ENCODE results near the gene BEGAIN.

The BEGAIN gene

DNA sequence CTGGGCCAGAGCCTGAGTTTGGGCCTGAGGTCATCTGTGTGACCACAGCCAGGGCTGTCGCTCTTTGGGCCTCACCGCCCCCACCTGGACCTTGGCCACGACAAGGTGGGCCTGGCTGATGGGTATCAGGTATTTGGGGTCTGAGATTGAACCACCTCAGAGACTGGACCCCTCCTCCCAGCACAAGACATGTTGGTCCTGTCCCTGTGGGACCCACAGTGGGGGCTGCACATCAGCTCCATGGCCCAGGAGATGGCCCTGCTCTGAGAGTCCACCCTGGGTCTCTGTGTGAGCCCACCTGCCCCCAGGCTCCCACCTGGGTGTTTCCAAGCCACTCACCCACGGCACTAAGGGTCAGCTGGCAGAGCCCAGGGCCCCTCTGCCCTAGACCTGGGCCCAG, 20.6 kb downstream of the BEGAIN start:
- DNase-seq = no peak

- DNase-seq = no peak
Observed at GRCh38 chr14:100566119-100566518, 21.1 kb downstream of the BEGAIN start.

DNA sequence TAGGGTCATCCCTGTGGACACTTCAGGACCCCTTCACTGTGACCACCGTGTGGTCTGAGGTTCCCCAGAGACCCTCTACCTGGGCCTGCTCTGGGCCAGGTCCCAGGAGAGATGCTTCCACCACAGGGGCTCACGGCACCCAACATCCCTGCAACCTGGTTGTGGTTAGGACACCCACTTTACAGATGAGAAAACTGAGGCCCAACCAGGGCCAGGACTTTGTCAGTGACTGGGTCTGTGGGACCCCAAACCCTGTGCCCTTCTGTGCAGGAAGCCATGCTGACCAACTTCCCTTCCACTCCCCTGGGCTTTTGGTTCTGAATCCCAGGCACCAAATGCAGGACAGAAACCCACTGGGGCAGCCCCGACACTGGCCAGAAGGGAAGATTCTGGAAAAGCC, 21.6 kb downstream of the BEGAIN start:
- DNase-seq = no peak

DNA sequence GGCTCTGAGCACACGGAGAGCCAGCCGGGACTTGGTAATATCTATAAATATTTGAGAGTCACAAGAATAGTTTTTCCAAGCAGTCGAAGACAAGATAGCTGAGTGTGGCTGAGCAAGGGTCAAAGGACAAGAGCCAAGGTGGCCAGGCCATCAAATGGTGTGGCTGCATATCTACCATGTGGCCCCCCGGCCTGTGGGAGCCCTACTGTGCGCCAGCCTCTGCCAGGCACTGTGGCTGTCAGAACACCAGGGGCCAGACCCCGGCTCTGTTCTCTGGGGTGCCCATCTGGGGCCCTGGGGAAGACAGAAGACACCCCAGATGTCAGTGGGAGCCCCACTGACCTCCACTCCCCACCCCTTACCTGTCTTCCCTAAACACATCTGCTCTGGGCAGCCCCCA, 22.7 kb downstream of the BEGAIN start:
- DNase-seq = no peak

GRCh38 chr14:100562751-100563150, 24.5 kb downstream of the BEGAIN start:
- no peak for DNase-seq

DNA sequence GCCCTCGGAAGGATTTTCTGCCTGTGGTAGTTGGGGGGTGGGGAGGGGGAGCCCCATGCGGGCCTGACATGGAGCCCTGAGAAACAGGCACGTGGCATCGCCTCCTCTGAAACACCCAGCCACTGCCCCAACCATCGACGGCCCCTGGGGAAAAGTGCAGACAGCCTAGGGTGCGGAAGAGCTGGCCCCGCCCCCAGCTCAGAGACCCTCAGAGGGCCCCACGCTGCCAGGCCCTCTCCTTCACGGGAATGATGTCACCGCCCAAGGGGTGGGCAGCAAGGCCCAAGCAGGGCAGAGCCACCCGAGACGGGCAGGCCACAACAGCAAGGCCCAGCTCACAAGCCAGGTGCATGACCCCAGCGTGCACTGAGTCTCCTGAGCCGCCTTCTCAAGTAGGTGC, 26.2 kb downstream of the BEGAIN start:
- no peak for DNase-seq

DNA sequence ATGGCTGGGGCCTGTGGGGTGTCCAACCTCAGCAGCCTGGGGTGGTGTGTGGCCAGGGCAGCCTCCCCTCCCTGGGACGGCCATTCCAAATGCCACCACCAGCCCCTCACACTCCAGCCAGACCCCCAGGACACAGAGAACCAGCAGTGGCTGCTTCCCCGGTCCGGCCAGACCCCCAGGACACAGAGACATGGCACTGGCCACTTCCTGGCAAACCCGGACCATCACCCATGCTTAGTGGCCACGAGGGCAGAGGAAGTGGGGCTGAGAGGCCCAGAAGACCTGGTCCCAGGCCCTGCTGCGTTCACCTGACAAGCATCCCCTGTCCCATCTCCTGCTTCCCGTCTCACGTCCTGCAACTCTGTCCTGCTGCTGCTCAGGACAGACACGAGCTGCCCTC, 26.7 kb downstream of the BEGAIN start:
- no peak for DNase-seq

DNA sequence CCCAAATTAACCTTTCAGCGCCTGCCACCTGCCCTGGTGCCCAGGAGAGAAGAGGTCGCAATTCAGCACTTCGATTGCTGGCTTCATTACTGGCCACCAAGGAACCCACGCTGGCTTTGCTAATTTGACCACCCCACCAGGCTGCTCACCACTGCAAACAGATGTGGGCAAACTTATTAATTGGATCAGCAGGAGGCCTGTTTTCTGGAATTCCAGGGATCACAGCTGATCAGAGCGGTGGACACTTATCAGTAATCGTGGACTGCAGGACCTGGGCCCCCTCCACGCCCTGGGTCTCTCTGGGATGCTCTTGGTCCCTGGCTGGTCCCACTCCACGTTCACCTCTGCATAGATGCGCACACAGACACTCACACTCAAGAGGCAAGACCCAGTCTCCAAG, 27.8 kb downstream of the BEGAIN start:
- DNase-seq = no peak

- no peak for DNase-seq
Observed at GRCh38 chr14:100558966-100559365, 28.3 kb downstream of the BEGAIN start.

DNA sequence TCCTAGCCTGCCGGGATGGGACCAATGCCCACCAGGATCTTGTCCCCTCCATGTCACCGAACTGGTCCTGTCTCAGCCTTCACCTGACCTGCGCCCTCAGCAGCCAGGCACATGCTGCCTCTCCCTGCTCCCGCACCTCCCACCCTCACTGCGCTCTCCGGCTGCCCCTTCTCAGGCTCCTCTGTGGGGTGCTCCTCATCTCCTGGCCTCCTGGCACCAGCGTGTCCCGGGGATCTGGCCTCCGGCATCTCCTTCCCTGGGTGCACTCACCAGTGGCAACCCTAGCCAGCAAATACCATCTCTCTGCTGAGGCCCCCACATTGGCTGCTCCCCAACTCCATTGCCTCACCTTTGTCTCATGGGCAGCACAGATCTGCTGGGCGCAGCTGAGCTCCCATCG, 29.0 kb downstream of the BEGAIN start:
- no peak for DNase-seq

- peak; percentile 55 for DNase-seq
Observed at GRCh38 chr14:100557658-100558057, 29.6 kb downstream of the BEGAIN start.

DNA sequence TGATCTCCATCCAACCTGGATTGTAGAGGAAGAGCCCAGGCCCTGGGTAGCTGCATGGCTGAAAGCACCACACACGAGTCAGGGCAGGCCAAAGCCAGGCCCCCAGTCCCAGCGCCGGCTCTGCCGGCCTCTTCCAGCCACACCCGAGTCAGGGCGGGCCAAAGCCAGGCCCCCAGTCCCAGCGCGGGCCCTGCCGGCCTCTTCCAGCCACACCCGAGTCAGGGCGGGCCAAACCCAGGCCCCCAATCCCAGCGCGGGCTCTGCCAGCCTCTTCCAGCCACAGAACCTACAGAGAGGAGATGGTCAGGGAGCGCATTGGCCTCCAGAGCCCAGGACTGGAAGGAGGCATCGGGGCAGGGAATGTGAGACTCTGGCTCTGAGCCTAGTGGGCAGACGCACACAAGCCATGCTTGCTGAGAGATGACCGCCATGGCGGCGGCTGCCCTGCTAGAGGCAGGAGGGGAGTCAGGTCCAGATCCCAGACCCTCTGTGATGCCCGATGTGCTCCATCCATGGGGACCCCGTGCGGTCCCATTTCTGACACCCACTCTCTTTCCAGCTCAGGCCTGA, 30.2 kb downstream of the BEGAIN start:
- DNase-seq = no peak

DNA sequence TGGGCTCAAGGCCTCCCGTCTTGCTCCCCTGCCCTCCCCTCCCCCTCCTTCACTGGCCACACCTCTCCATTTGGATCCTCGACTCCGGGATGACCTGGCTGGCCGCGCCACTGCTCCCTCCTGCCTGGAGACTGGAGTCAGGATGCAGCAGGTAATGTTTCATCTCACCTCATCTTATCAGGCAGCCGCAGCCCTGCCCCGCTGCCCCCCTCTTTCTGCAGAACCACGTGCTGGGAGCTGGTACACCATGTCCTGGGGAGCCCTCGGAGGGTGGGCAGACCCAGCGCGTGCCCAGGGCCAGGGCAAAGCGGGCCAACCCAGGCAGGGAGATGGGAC, 31.1 kb downstream of the BEGAIN start:
- DNase-seq = no peak

DNA sequence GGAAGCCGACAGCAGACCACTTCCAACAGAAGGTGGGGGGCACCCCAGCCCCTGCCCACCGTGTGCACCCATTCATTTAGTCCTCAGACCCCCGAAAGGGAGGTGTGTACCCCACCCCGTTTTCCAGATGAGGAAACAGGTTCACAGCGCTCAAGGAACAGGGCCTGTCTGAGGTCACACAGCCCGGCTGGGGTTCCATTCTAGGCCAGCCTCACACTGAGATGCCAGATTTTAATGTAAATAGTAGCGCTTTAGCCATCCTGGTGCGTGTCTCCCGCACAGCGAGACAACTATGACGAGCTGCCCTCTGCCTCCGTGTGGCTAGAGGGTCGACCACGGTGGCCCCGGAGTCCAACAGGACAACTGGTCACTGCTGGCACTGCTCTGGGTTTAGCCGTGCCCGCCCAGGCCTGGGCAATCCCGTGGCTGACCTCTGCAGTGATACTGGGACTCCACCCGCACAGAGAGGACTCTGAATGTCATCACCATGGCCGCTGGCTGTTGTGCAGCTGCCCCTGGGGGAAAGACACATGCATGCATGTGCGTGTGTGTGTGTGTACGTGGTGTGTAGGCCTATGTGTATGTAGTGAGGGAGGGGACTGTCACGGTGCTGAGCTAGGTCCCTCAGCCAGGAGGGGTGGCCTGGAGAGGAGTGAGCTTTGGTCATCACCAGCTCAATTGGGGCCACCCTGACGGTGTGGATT, 31.6 kb downstream of the BEGAIN start:
- DNase-seq = no peak

DNA sequence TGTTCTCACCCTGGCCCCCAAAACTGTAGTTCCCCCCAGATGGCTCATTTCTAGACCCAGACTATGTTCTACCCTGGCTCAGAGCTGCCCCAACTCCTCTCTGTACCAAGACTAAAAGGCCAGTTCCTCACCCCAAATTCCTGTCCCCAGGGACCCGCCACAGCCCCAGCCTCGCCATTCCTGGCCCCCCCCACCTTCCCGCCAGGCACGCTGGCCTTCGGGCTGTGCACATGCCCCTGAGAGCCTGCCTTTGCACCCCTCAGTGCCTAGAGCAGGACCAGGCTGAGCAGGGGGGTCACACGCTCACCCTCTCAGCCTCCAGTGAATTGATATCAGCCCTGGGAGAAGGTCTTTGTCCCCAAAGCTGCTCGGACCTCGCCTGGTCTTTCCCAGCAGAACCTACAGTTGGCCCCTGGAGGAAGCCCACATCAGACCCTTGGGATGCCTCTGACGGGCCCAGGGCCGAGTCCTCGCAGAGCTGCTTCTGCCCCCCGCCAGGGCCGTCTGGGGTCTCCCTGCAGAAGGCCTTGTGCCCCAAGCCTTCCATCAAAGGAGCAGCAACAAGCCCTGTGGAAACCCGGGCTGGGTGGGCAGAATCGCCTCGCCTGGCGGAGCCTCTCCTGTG, 32.4 kb downstream of the BEGAIN start:
- DNase-seq = no peak

DNA sequence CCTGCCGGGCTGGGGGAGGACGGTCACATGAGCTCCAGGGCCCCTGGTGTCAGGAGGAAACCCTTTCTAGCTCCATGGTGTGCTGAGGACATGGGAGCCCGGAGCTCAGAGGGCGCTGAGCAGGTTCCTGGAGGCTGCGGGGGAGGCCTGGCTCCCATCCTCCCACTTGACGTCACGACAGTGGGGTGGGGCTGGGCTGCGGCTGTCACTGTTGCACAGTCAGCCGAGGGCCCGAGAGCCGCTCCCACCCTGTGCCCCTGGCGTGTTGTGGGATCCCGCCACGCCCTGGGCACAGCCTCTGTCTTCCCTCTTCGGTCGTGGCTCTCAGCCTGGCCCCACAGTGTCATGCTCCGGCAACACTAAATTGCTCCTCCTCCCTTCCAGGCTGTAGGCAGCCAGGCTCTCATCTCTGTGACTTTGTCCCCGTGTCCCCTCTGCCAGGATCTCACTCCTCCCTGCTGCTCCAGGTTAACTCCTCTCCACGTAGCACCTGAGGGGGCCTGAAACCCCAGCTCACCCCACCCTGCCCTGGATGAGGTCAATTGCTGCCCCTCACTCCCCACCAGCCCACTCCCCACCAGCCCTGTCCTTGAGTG, 33.0 kb downstream of the BEGAIN start:
- DNase-seq = no peak

GRCh38 chr14:100553471-100553870, 33.7 kb downstream of the BEGAIN start:
- DNase-seq = no peak

- no peak for DNase-seq
Observed at GRCh38 chr14:100552524-100553125, 34.6 kb downstream of the BEGAIN start.

DNA sequence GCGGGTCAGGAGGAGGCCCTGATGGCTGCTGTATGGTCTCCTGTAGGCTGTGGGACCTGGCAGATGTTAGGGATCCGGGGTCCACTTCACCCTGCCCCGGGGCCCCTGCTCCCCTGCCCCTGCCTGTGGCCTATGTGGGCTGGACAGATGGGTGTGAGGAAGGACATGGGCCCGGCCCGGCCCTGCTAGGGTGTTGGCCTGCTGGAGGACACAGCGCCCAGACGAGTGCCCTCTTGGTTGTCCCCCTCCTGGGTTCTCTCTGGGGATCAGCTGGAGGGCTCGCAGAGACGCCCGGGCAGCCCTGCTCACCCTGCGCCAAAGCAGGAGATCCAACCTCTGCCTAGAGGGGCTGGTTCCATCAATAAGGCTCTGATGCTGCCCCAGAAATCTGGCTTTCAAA, 36.2 kb downstream of the BEGAIN start:
- no peak for DNase-seq

DNA sequence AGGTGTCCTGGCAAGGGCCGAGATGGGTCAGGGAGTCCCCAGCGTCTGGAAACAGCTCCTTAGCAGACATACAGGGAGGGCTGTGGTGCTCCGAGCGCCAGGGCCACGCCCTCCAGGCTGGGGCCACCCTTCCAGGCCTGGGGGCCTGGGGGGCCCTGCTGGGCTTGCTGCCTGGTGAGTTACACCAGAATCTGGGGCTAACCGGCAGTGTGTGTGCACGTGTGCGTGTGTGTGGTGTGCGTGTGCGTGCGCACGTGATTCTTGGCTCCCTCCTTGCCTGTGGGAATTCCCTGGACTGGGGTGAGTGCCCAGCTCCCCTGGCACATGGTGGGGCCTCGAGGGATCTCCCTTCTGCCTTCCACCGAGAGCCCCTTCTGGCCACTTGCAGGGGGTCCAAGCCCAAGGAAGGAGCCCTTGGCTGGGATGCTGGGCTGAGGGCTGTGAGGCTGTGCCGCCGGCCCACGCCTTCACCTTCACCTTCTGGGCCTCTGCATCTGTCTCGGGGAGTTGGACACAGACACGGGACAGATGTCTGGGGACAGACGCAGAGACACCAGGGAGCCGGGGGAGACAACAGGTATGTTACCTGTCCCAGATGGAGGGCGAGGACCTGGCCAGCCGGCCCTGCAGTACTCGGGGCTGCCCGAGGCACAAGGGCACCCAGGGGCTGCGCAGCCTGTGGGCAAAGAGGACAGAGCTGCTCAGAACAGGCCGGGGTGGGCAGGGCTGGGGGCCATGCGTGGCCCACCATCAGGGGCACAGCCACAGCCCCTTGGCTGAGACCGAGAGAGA, 37.2 kb downstream of the BEGAIN start:
- DNase-seq = no peak

DNA sequence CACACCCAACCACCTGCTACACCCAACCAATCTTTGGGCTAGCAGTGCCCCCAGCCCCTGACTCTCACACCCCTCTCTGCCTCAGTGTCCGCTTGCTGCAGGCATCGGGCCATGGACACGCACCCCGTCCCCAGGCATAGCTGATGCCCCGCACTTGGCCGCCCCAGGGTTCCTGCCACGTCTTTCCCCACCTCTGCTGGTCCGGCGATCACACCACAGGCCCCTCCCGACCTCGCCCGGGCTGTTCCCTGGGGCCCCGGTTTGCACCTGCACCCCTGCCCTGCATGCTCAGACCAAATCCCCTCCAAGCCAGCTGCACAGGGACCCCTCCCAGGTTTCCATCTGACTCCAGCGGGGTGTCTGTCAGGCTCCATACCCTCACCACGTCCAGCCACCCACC, 38.3 kb downstream of the BEGAIN start:
- no peak for DNase-seq

DNA sequence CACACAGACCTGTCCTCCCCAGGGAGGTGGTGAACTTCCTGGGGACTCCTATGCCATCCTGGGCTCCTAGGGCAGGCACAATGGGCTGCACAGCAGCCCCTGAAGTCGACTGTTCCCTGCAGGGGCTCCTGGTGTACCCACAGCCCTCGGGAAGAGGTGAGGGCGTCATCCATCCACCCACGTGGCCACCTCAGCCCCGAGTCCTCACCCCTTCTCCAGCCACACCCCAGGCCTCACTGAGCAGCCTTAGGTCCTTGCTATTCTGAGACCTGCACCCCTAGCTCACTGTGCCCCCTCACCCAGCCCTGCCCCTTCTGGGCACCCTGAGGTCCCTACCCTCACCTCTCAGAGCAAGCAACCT, 38.9 kb downstream of the BEGAIN start:
- no peak for DNase-seq

- peak; percentile 83 for DNase-seq
Observed at GRCh38 chr14:100547633-100548294, 39.5 kb downstream of the BEGAIN start.

All from EL (cell line).